ENCODE data around the gene SNX22.
"Not testable (repeated sequence)": the region's sequence is repeated elsewhere in the genome, so short reads cannot be mapped to it uniquely, and the experiment has no call there.

Gene SNX22

DNA sequence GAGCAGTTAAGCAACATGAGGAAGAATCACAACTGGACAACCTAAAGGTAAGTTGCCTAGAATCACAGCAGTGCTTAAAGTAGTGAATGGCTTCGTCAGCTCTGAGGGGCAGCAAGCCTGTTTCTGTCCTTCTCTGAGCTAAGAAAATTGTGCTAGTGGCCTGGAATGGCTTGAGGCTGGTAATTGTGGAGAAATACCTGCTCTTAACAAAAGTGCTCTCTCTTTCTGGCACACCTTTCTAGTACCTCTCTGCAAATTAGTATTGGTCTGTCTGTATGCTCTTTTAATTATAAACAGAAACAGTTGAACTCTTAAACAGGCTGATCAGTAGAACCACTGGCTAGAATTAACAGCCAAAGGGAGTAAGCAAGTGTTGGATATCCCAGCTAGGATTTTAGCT, 44.2 kb upstream of the SNX22 start:
- H4K20me1 ChIP-seq (ENCODE audit: insufficient read depth, low read length): no peaks in the 10 kb centered on the region
- H3K4me3 ChIP-seq (ENCODE audit: low read depth, low read length, poor library complexity, severe bottlenecking): no peak overlapping the region
- TF ChIP-seq EZH2 (IDR thresholded peaks at IDR 0.05; ENCODE audit: borderline replicate concordance, low read length): no peak
- H3K79me2 ChIP-seq (ENCODE audit: insufficient read depth, low read length): peaks cover 60% of the 10 kb centered on the region
- no peaks in the 10 kb centered on the region for H3K27me3 ChIP-seq (ENCODE audit: insufficient read depth, low read length)
- H3K4me1 ChIP-seq (ENCODE audit: insufficient read depth, low read length, severe bottlenecking): peaks cover 10% of the 10 kb centered on the region
- H3F3A ChIP-seq (ENCODE audit: insufficient read depth, low read length): no peaks in the 10 kb centered on the region
- no peak overlapping the region for H2AFZ ChIP-seq (ENCODE audit: low read length)
- no peaks in the 10 kb centered on the region for H3K9me3 ChIP-seq (ENCODE audit: low read length)
- H3K27ac ChIP-seq (ENCODE audit: low read depth, low read length, poor library complexity, severe bottlenecking): no peak overlapping the region
- no peak overlapping the region for H3K4me2 ChIP-seq (ENCODE audit: low read length)
- H3K9ac ChIP-seq (ENCODE audit: low read length): no peak overlapping the region
- H3K9me2 ChIP-seq (ENCODE audit: low read depth, low read length): no peaks in the 10 kb centered on the region
- peaks cover 12% of the 10 kb centered on the region; the same call in 1 of the 2 replicates for H3K36me3 ChIP-seq (ENCODE audit: insufficient read depth, low read length)

GRCh38 chr15:64110108-64110701, 41.3 kb upstream of the SNX22 start:
- not testable (repeated sequence) for H3K9ac ChIP-seq (ENCODE audit: low read length); H3K9me2 ChIP-seq (ENCODE audit: low read depth, low read length); H3K27me3 ChIP-seq (ENCODE audit: insufficient read depth, low read length); H2AFZ ChIP-seq (ENCODE audit: low read length); H3K4me2 ChIP-seq (ENCODE audit: low read length); H3K27ac ChIP-seq (ENCODE audit: low read depth, low read length, poor library complexity, severe bottlenecking); H3K9me3 ChIP-seq (ENCODE audit: low read length); H3F3A ChIP-seq (ENCODE audit: insufficient read depth, low read length); H3K4me3 ChIP-seq (ENCODE audit: low read depth, low read length, poor library complexity, severe bottlenecking); H3K4me1 ChIP-seq (ENCODE audit: insufficient read depth, low read length, severe bottlenecking); H4K20me1 ChIP-seq (ENCODE audit: insufficient read depth, low read length)
- H3K36me3 ChIP-seq (ENCODE audit: insufficient read depth, low read length): peaks cover 33% of the 10 kb centered on the region; the same call in 1 of the 2 replicates
- H3K79me2 ChIP-seq (ENCODE audit: insufficient read depth, low read length): peaks cover 39% of the 10 kb centered on the region

DNA sequence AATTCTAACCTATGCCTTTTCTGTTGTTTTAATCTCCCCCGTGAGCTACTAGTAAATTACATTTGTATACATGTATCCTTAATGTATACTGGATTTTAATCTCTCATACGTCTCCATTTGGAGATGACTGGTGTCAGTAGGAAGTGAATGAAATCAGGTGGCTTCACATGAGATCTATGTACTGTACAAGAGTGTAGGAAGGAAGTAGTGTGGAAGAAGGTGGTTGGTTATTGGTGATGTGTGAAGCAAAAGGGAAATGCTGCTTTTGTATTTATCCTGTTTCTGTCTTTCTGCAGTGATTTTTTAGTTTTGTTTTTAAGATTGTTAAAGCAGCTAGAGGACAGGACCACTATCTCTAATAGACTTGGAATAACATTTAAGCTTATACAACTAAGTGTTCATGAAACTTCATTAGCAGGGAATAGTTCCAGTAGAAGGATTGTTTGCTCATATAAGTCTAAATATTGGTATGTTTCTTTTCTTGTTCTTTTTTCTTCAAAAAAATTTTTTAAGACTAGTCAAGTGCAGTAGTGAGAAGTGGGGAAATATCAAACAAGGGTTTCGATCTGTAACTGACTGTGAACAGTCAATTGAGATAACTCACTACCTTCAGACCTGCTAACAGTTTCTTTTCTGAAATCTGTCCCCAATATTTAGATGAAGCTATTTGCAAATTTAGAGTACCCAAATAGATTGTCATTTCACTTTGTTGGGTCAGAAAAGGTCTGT, 40.4 kb upstream of the SNX22 start:
- Histone ChIP-seq H2AFZ (ENCODE audit: low read length) (no peak overlapping the region), H3K27me3 (ENCODE audit: insufficient read depth, low read length) (no peaks in the 10 kb centered on the region), H3K27ac (ENCODE audit: low read depth, low read length, poor library complexity, severe bottlenecking) (no peak overlapping the region), H3K9me2 (ENCODE audit: low read depth, low read length) (no peaks in the 10 kb centered on the region), H3K4me3 (ENCODE audit: low read depth, low read length, poor library complexity, severe bottlenecking) (no peak overlapping the region), H3K9me3 (ENCODE audit: low read length) (no peaks in the 10 kb centered on the region), H4K20me1 (ENCODE audit: insufficient read depth, low read length) (no peaks in the 10 kb centered on the region), H3K4me1 (ENCODE audit: insufficient read depth, low read length, severe bottlenecking) (peaks cover 10% of the 10 kb centered on the region), H3K9ac (ENCODE audit: low read length) (no peak overlapping the region), H3K79me2 (ENCODE audit: insufficient read depth, low read length) (peaks cover 30% of the 10 kb centered on the region; the same call in 1 of the 2 replicates), H3K4me2 (ENCODE audit: low read length) (no peak overlapping the region), H3K36me3 (ENCODE audit: insufficient read depth, low read length) (peaks cover 42% of the 10 kb centered on the region; the same call in 1 of the 2 replicates), H3F3A (ENCODE audit: insufficient read depth, low read length) (no peaks in the 10 kb centered on the region)
- TF ChIP-seq EZH2 (IDR thresholded peaks at IDR 0.05; ENCODE audit: borderline replicate concordance, low read length) (no peak), CTCF (IDR thresholded peaks at IDR 0.05; ENCODE audit: low read length) (no peak)

DNA sequence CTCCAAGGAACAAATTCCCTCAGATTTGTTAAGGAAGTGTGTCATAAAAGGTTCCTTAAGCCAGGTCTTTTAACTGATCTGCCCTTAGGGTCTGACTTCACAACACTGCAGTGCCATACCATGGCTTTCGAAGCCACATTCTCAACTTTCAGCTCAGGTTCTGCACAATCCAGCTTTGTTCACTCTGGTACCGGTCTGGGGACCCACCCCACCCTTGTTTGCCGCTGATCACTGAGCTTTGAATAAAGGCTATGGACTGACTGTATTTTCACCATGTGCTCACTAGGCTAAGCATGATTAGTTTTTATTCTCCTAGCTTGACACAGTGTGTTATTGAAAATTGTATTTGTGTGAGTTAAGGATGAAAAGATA, 39.9 kb upstream of the SNX22 start:
- Histone ChIP-seq H3K4me2 (ENCODE audit: low read length) (no peak overlapping the region), H3F3A (ENCODE audit: insufficient read depth, low read length) (no peaks in the 10 kb centered on the region), H4K20me1 (ENCODE audit: insufficient read depth, low read length) (no peaks in the 10 kb centered on the region), H3K4me1 (ENCODE audit: insufficient read depth, low read length, severe bottlenecking) (peaks cover 10% of the 10 kb centered on the region), H3K9ac (ENCODE audit: low read length) (no peak overlapping the region), H3K27ac (ENCODE audit: low read depth, low read length, poor library complexity, severe bottlenecking) (no peak overlapping the region), H3K79me2 (ENCODE audit: insufficient read depth, low read length) (peaks cover 24% of the 10 kb centered on the region; the same call in 1 of the 2 replicates), H3K4me3 (ENCODE audit: low read depth, low read length, poor library complexity, severe bottlenecking) (no peak overlapping the region), H3K27me3 (ENCODE audit: insufficient read depth, low read length) (no peaks in the 10 kb centered on the region), H3K9me2 (ENCODE audit: low read depth, low read length) (no peaks in the 10 kb centered on the region), H3K9me3 (ENCODE audit: low read length) (no peaks in the 10 kb centered on the region), H2AFZ (ENCODE audit: low read length) (no peak overlapping the region), H3K36me3 (ENCODE audit: insufficient read depth, low read length) (peaks cover 48% of the 10 kb centered on the region; the same call in 1 of the 2 replicates)
- no peak for TF ChIP-seq CTCF (IDR thresholded peaks at IDR 0.05; ENCODE audit: low read length)
- no peak for TF ChIP-seq EZH2 (IDR thresholded peaks at IDR 0.05; ENCODE audit: borderline replicate concordance, low read length)
